Vagina (tissue), 2 donors: Measurements from ENCODE around the gene HOTAIR. TPM values are rescaled to one million over a fixed set of nuclear protein-coding genes. Genes with fewer than 3 reads are reported as not detected.
A peak's percentile ranks its signal among the peaks of the same experiment; 100 is the strongest.

Experiments used
- DNase-seq, 2 donors: peaks; one replicate each; pipeline ENCODE4 v3.0.0-alpha.2; 2017; ENCODE audit errors: extremely low spot score in 2 of 2
- H3K27ac ChIP-seq: fragments of 200-600 bp; sonication (generic); one replicate; pipeline ENCODE4 v1.5.1; 2019
- H3K27me3 ChIP-seq: fragments of 200-600 bp; sonication (generic); one replicate; pipeline ENCODE4 v1.5.1; 2019
- H3K36me3 ChIP-seq, 2 donors: fragments of 200-600 bp; sonication (generic); one replicate each; pipeline ENCODE4 v1.5.1; 2017 to 2019
- H3K4me1 ChIP-seq: fragments of 200-600 bp; sonication (generic); one replicate; pipeline ENCODE4 v1.5.1; 2019
- H3K4me3 ChIP-seq, 2 donors: fragments of 200-600 bp; sonication (generic); 1 replicate in 1 of 2; 2 replicates in 1 of 2; pipeline ENCODE4 v1.5.1; 2016 to 2019
- H3K9me3 ChIP-seq: fragments of 200-600 bp; sonication (generic); one replicate; pipeline ENCODE4 v1.5.1; 2019
- POLR2A ChIP-seq, 2 donors: fragments of 450-650 bp; IDR thresholded peaks; one replicate each; pipeline ENCODE4 v1.6.1; 2017; ENCODE audit warnings: antibody characterized with exemption in 2 of 2, mild to moderate bottlenecking in 2 of 2, moderate library complexity in 2 of 2
- POLR2AphosphoS5 ChIP-seq, 2 donors: sonication (generic); formaldehyde crosslinking; IDR thresholded peaks; one replicate each; pipeline ENCODE4 v1.9.0; 2017; ENCODE audit warnings: antibody characterized with exemption in 2 of 2, mild to moderate bottlenecking in 2 of 2, low read depth in 1 of 2; ENCODE audit not compliant: insufficient read depth in 1 of 2
- intact Hi-C: fragments of 100-400 bp; cut with DNase I; formaldehyde crosslinking; loops from one replicate; pipeline ENCODE4 v1.15.1; 2023
- total RNA-seq: library from RNA; depleted of rRNA; stranded (reverse); fragments of >200 nt; gene quantifications from one replicate; pipeline ENCODE4 v1.2.3, GENCODE V29; 2016
- TF ChIP-seq, protein P1 (sequence below), 3 experiments: fragments of 450-650 bp in 2 of 3; fragments of 200-600 bp in 1 of 3; sonication (generic) in 1 of 3; IDR thresholded peaks; one replicate each; pipeline ENCODE4 v1.5.1; 2017 to 2019; ENCODE audit warnings: antibody characterized with exemption in 3 of 3, mild to moderate bottlenecking in 2 of 3, moderate library complexity in 2 of 3

The HOTAIR gene
- total RNA-seq, 1 donor from 2014 or later, result not detected

DNA sequence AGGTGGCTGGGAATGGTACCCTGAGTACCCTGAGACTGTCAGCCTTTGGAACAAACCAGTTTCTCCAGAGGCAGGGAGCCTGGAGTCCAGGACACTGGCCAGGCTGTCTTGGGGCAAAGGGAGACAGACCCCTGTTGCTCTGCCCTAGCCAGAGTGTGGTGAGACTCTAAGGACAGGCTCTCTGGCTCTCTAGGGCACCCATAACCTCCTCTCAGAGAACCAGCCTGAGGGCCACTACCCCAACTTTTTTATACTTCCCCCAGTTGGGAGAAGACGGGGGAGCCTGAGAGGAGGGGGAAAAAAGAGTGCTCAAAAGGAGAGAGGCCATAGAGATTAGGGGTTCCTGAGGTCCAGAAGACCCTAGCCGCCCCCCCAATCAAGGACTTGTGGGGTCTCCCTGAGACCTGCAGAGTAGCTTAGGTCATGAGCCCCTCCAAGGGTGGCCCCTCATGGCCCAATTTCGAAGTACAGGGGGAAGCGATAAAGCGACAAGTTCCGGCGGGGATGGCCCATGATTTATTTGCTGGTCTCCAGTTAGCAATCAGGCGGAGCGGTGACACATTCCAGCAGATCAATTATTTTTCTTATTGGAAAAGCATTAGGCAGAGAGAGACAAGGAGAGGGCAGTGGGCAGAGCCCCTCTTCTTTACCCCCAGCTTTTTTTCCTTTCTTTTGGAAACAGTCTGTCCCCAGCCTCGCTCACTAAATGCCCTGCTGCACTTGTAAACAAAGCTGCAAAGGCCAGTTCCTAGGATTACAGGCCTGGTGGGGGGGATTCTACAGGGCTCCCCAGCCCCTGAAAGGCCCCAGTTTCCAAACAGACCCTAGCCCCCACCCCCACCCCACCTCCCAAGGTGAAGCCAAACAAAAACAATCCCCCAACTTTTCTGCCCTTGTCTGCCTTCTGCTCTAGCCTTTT is 35.6 kb upstream of the HOTAIR start:
- H3K27me3 ChIP-seq, result peaks cover 21% of the 10 kb centered on the region

DNA sequence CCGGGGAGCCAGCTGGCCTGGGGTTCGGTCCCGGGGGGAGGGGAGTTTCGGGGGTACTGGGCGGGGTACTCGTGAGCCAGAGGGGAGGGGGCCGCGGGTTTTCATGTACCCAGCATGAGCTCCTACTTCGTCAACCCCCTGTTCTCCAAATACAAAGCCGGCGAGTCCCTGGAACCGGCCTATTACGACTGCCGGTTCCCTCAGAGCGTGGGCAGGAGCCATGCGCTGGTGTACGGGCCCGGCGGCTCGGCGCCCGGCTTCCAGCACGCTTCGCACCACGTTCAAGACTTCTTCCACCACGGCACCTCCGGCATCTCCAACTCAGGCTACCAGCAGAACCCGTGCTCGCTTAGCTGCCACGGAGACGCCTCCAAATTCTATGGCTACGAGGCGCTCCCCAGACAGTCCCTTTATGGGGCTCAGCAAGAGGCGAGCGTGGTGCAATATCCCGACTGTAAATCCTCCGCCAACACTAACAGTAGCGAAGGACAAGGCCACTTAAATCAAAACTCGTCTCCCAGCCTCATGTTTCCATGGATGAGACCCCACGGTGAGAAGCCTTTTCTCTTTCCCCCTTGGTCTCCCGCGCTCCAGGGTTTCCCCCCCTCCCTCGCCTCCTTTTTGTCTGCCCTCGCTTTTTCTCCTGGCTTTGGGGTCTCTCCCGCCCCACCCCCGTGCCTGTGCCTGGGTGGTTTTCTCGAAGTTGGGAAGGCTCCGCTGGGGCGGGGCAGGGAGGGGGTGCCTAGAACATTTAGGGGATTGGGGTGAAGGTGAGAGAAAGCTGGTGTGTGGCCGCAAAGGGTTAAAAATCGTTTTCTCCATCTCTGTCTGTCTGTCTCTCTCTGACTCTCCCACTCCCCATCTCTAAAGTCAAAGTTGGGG is 34.7 kb upstream of the HOTAIR start:
- Histone ChIP-seq H3K36me3 (no peaks in the 10 kb centered on the region), H3K27me3 (peaks cover 21% of the 10 kb centered on the region), H3K27ac (no peak overlapping the region), H3K9me3 (no peaks in the 10 kb centered on the region), H3K4me3 (peak overlapping the region; percentile 10 to 34), H3K4me1 (peaks cover 20% of the 10 kb centered on the region)
- TF ChIP-seq, protein P1, sequence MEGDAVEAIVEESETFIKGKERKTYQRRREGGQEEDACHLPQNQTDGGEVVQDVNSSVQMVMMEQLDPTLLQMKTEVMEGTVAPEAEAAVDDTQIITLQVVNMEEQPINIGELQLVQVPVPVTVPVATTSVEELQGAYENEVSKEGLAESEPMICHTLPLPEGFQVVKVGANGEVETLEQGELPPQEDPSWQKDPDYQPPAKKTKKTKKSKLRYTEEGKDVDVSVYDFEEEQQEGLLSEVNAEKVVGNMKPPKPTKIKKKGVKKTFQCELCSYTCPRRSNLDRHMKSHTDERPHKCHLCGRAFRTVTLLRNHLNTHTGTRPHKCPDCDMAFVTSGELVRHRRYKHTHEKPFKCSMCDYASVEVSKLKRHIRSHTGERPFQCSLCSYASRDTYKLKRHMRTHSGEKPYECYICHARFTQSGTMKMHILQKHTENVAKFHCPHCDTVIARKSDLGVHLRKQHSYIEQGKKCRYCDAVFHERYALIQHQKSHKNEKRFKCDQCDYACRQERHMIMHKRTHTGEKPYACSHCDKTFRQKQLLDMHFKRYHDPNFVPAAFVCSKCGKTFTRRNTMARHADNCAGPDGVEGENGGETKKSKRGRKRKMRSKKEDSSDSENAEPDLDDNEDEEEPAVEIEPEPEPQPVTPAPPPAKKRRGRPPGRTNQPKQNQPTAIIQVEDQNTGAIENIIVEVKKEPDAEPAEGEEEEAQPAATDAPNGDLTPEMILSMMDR (IDR thresholded peaks at IDR 0.05), result no peak
- TF ChIP-seq POLR2AphosphoS5 (IDR thresholded peaks at IDR 0.05; ENCODE audit: insufficient read depth in 1 of 2, low read depth in 1 of 2) (no peak), POLR2A (IDR thresholded peaks at IDR 0.05) (no peak)
- no peak for DNase-seq
- intact Hi-C loops, result loop anchor here (5.0 kb wide), 1 partner anchor 198 kb away; no protein-coding TSS in a partner anchor

More for the DNA sequence above, 35.6 kb upstream of the HOTAIR start:
- intact Hi-C loops, result no loop called here
- Histone ChIP-seq H3K4me3 (no peak overlapping the region), H3K36me3 (no peaks in the 10 kb centered on the region), H3K27ac (no peak overlapping the region), H3K9me3 (no peaks in the 10 kb centered on the region), H3K4me1 (peaks cover 22% of the 10 kb centered on the region)
- TF ChIP-seq, protein P1 (IDR thresholded peaks at IDR 0.05), result no peak
- TF ChIP-seq POLR2A (IDR thresholded peaks at IDR 0.05), result no peak
- TF ChIP-seq POLR2AphosphoS5 (IDR thresholded peaks at IDR 0.05; ENCODE audit: insufficient read depth in 1 of 2, low read depth in 1 of 2), result no peak
- DNase-seq, result no peak

DNA sequence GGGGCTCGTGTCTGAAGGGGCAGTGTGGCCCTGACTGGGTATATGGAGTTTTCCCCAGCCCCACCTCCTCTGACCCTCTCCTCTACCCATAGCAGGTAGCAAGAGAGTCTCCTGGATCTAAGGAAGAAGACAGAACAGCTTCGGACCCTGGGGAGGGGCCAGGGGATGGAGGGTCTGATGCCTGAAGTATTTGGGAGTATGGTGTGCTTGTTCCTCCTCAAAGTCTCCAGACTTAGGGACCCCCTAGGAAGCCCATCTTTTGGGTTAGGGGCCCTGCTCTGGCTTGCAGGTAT is 33.5 kb upstream of the HOTAIR start:
- DNase-seq, result no peak
- TF ChIP-seq POLR2AphosphoS5 (IDR thresholded peaks at IDR 0.05; ENCODE audit: insufficient read depth in 1 of 2, low read depth in 1 of 2) (no peak), POLR2A (IDR thresholded peaks at IDR 0.05) (no peak)
- TF ChIP-seq, protein P1 (IDR thresholded peaks at IDR 0.05), result no peak
- Histone ChIP-seq H3K4me1 (peaks cover 16% of the 10 kb centered on the region), H3K27ac (no peak overlapping the region), H3K36me3 (no peaks in the 10 kb centered on the region), H3K27me3 (peaks cover 21% of the 10 kb centered on the region), H3K4me3 (no peak overlapping the region), H3K9me3 (no peaks in the 10 kb centered on the region)
- intact Hi-C loops, result loop anchor here (5.0 kb wide), 1 partner anchor 199 kb away; no protein-coding TSS in a partner anchor

DNA sequence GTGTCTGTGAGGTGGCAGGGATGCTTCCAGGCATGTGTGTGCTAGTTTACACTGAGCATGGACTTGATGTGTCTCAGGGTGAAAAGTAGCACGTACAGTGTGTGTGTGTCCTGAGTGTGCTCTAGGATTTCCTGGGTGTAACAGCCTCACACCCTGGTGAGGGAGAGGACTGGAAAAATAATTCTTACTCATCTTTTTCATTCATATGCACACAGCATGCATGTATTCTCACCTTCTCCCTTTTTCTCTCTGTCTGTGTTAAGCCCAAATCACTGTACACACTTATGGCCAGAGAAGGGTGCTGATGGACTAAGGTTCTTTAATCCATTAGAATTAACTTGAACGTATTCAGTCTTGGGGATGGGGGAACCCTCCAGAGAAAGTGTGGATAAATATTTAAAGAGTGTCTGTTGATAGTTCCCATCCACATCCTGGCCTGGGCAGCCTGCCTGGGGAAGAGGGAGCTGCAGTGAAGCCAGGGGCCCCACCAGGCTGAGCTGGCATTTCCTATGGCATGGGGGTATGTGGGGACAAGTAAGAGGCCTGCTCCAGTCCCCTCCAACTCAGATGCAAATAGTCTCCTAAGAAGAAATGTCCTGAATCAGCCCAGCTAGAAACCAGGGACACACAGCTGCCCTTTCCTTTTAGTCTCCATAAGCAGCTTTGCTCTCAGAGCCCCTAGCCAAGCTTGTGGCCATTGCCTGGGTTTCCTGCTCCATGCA is 32.9 kb upstream of the HOTAIR start:
- H3K4me3 ChIP-seq, result no peak overlapping the region
- peaks cover 16% of the 10 kb centered on the region for H3K4me1 ChIP-seq
- no peak for TF ChIP-seq POLR2A (IDR thresholded peaks at IDR 0.05)
- no peak for TF ChIP-seq POLR2AphosphoS5 (IDR thresholded peaks at IDR 0.05; ENCODE audit: insufficient read depth in 1 of 2, low read depth in 1 of 2)
- TF ChIP-seq, protein P1 (IDR thresholded peaks at IDR 0.05), result no peak
- no peaks in the 10 kb centered on the region for H3K9me3 ChIP-seq
- no peak overlapping the region for H3K27ac ChIP-seq
- no peak for DNase-seq
- intact Hi-C loops, result loop anchor here (2.0 to 5.0 kb wide), 2 partner anchors 183 to 200 kb away; no protein-coding TSS in a partner anchor
- no peaks in the 10 kb centered on the region for H3K36me3 ChIP-seq
- H3K27me3 ChIP-seq, result peaks cover 21% of the 10 kb centered on the region
